GM12878 (cell line): ENCODE results near the gene ANK3. TPM values are rescaled to one million over a fixed set of nuclear protein-coding genes. Genes with fewer than 3 reads are reported as not detected.

ENCODE experiments used
- ATAC-seq: fragments of 200-7000 bp; cut with Tn5 transposase; 3 replicates; pipeline ENCODE4 v1.9.1; 2020; ENCODE audit warnings: mild to moderate bottlenecking, moderate library complexity
- BruUV-seq: library from RNA; stranded (reverse); fragments of 400-500 nt; replicated peaks from 2 replicates; lab custom pipeline; 2021; lab: Mats Ljungman, UMichigan
- CTCF ChIA-PET: fragments of 300-600 bp; sonication (Branson Sonifier 250); formaldehyde crosslinking; extraction: SDS; loops from one replicate; lab custom pipeline; 2021; ENCODE audit warnings: inconsistent platforms; lab: Yijun Ruan, JAX
- POLR2A ChIA-PET: fragments of 350-600 bp; formaldehyde crosslinking; extraction: SDS; loops from one replicate; lab custom pipeline; 2021; ENCODE audit warnings: inconsistent platforms; lab: Charles Lee
- RAD21 ChIA-PET: fragments of 300-600 bp; sonication (Branson Sonifier 250); formaldehyde crosslinking; loops from one replicate; lab custom pipeline; 2023; ENCODE audit warnings: antibody characterized with exemption; ENCODE audit not compliant: unreplicated experiment; lab: Charles Lee
- SMC1A ChIA-PET: fragments of 300-600 bp; sonication (Branson Sonifier 250); formaldehyde crosslinking; loops from one replicate; lab custom pipeline; 2023; ENCODE audit not compliant: unreplicated experiment, uncharacterized antibody; lab: Charles Lee
- DNase-seq: peaks from one replicate; pipeline ENCODE4 v3.0.0-alpha.2; 2011; ENCODE audit warnings: low read depth, low spot score
- FAIRE-seq: peaks from 3 replicates; lab custom pipeline; 2011; peaks lifted over from hg19 to GRCh38; lab: Jason Lieb, UNC
- H2AFZ ChIP-seq: 2 replicates; pipeline ENCODE4 v1.6.0; 2011; ENCODE audit warnings: low read depth, low read length, control low read depth; ENCODE audit not compliant: control insufficient read depth
- H3K27ac ChIP-seq: 2 replicates; pipeline ENCODE4 v1.5.1; 2011; ENCODE audit warnings: control low read depth; ENCODE audit not compliant: control insufficient read depth, insufficient read depth
- H3K27me3 ChIP-seq, 2 experiments: replicated peaks in 1 of 2; 2 replicates each; pipeline versions ENCODE4 v1.6.0 to v1.6.1; 2011; ENCODE audit warnings: low read length in 1 of 2; ENCODE audit not compliant: control insufficient read depth in 2 of 2, insufficient read depth in 2 of 2
- H3K36me3 ChIP-seq, 2 experiments: 2 replicates each; pipeline ENCODE4 v1.5.1; 2011; ENCODE audit warnings: low read length in 1 of 2; ENCODE audit not compliant: control insufficient read depth in 2 of 2, insufficient read depth in 2 of 2
- H3K4me1 ChIP-seq: 2 replicates; pipeline ENCODE4 v1.6.1; 2011; ENCODE audit warnings: mild to moderate bottlenecking, low read length, moderate library complexity, mixed read lengths; ENCODE audit not compliant: control insufficient read depth, insufficient read depth
- H3K4me2 ChIP-seq: 2 replicates; pipeline ENCODE4 v1.6.0; 2011; ENCODE audit warnings: control low read depth; ENCODE audit not compliant: control insufficient read depth, insufficient read depth
- H3K4me3 ChIP-seq: fragments of 200-600 bp; sonication (generic); 2 replicates; pipeline ENCODE4 v1.5.1; 2016
- H3K79me2 ChIP-seq: 2 replicates; pipeline ENCODE4 v1.6.0; 2011; ENCODE audit warnings: low read length; ENCODE audit not compliant: control insufficient read depth, insufficient read depth
- H3K9ac ChIP-seq: 2 replicates; pipeline ENCODE4 v1.8.0; 2011; ENCODE audit warnings: low read length, control low read depth, mixed read lengths; ENCODE audit not compliant: control insufficient read depth, insufficient read depth
- H3K9me3 ChIP-seq: replicated peaks from 3 replicates; pipeline ENCODE4 v1.5.1; 2011; ENCODE audit warnings: mild to moderate bottlenecking, low read length; ENCODE audit not compliant: control insufficient read depth, insufficient read depth
- H4K20me1 ChIP-seq: 2 replicates; pipeline ENCODE4 v1.6.0; 2011; ENCODE audit not compliant: control insufficient read depth, insufficient read depth
- BCLAF1 ChIP-seq: fragments of 450-650 bp; IDR thresholded peaks from 2 replicates; pipeline ENCODE4 v1.6.1; 2017; ENCODE audit warnings: antibody characterized with exemption, mild to moderate bottlenecking, moderate library complexity
- CHD2 ChIP-seq: IDR thresholded peaks from 2 replicates; pipeline ENCODE4 v1.6.1; 2011; ENCODE audit warnings: low read depth, low read length, improper control_type of control experiment, borderline replicate concordance
- IRF3 ChIP-seq: fragments of 450-650 bp; IDR thresholded peaks from 2 replicates; pipeline ENCODE4 v1.6.1; 2014; ENCODE audit warnings: mild to moderate bottlenecking
- KDM1A ChIP-seq: fragments of 200-600 bp; sonication (generic); IDR thresholded peaks from 2 replicates; pipeline ENCODE4 v1.6.1; 2016; ENCODE audit warnings: borderline replicate concordance
- KLF5 ChIP-seq: fragments of 450-650 bp; IDR thresholded peaks from 2 replicates; pipeline ENCODE4 v1.6.1; 2014; ENCODE audit warnings: mild to moderate bottlenecking; ENCODE audit not compliant: partially characterized antibody
- NFIC ChIP-seq: IDR thresholded peaks from 2 replicates; pipeline ENCODE4 v1.6.1; 2012; ENCODE audit warnings: low read depth, mild to moderate bottlenecking, inconsistent platforms, low read length, moderate library complexity
- NR2C1 ChIP-seq: fragments of 450-650 bp; IDR thresholded peaks from 2 replicates; pipeline ENCODE4 v1.6.1; 2017; ENCODE audit warnings: antibody characterized with exemption, mild to moderate bottlenecking, moderate library complexity
- NRF1 ChIP-seq: conservative IDR thresholded peaks from 2 replicates; pipeline ENCODE4 v1.6.1; 2011; ENCODE audit warnings: mild to moderate bottlenecking, low read depth, low read length, improper control_type of control experiment
- RAD51 ChIP-seq: fragments of 450-650 bp; IDR thresholded peaks from 2 replicates; pipeline ENCODE4 v1.6.1; 2016; ENCODE audit warnings: moderate library complexity, mild to moderate bottlenecking, inconsistent platforms
- RELA ChIP-seq: fragments of 450-650 bp; IDR thresholded peaks from 2 replicates; pipeline ENCODE4 v1.8.0; 2014; ENCODE audit warnings: borderline replicate concordance; ENCODE audit not compliant: partially characterized antibody
- REST ChIP-seq: IDR thresholded peaks from 2 replicates; pipeline ENCODE4 v1.6.1; 2012; ENCODE audit warnings: mild to moderate bottlenecking, low read depth, low read length
- RFX5 ChIP-seq: IDR thresholded peaks from 2 replicates; pipeline ENCODE4 v1.6.1; 2011; ENCODE audit warnings: low read depth, low read length, improper control_type of control experiment
- SMARCA5 ChIP-seq: fragments of 450-650 bp; IDR thresholded peaks from 2 replicates; pipeline ENCODE4 v1.6.1; 2017; ENCODE audit warnings: mild to moderate bottlenecking
- STAT1 ChIP-seq: fragments of 450-650 bp; conservative IDR thresholded peaks from 2 replicates; pipeline ENCODE4 v1.6.1; 2014; ENCODE audit warnings: antibody characterized with exemption, mild to moderate bottlenecking
- STAT3 ChIP-seq: IDR thresholded peaks from 2 replicates; pipeline ENCODE4 v1.6.1; 2011; ENCODE audit warnings: low read depth, low read length, improper control_type of control experiment
- TCF7 ChIP-seq: IDR thresholded peaks from 2 replicates; pipeline ENCODE4 v1.6.1; 2014; ENCODE audit warnings: antibody characterized with exemption, borderline replicate concordance
- ZNF622 ChIP-seq: fragments of 450-650 bp; IDR thresholded peaks from 2 replicates; pipeline ENCODE4 v1.6.1; 2017; ENCODE audit warnings: mild to moderate bottlenecking, inconsistent platforms
- ZSCAN29 ChIP-seq: fragments of 450-650 bp; IDR thresholded peaks from 2 replicates; pipeline ENCODE4 v1.6.1; 2017; ENCODE audit warnings: mild to moderate bottlenecking, moderate library complexity
- WGBS: methylation state at CpG from one replicate; pipeline ENCODE4 v1.1.6; 2016; ENCODE audit warnings: low lambda C conversion rate; ENCODE audit not compliant: insufficient replicate concordance, insufficient coverage; ENCODE audit errors: missing lambda C conversion rate; 5-methylcytosine and 5-hydroxymethylcytosine counted together
- in situ Hi-C: fragments of 300-500 bp; cut with MboI; formaldehyde crosslinking; loops from 9 replicates; pipeline ENCODE4 v1.14.3; 2018; ENCODE audit warnings: mixed read lengths
- intact Hi-C: fragments of 100-400 bp; cut with micrococcal nuclease; formaldehyde crosslinking; loops from one replicate; pipeline ENCODE4 v1.14.2; 2022; ENCODE audit not compliant: unreplicated experiment
- polyA plus RNA-seq, 11 experiments: library from polyadenylated mRNA; depleted of rRNA in 4 of 11; unstranded in 6 of 11; stranded (reverse) in 5 of 11; fragments of >200 nt; fragmentation: Nextera tagmentation in 4 of 11; fragmentation: Illumina TruSeq in 1 of 11; extraction: Ambion mirVana in 4 of 11; extraction: Trizol in 1 of 11; gene quantifications; 1 replicate in 1 of 11; 2 replicates in 10 of 11; pipeline versions ENCODE4 v1.2.1 to v1.2.3, GENCODE V29; 2011 to 2016; ENCODE audit warnings: inconsistent platforms in 2 of 11, missing spikeins in 2 of 11, low read depth in 1 of 11
- total RNA-seq, 4 experiments: library from RNA; depleted of rRNA in 3 of 4; stranded (reverse); fragments of >200 nt in 3 of 4; fragmentation: Illumina TruSeq in 1 of 4; extraction: Trizol in 1 of 4; gene quantifications; 2 replicates each; pipeline versions ENCODE4 v1.2.1 to v1.2.3, GENCODE V29; 2013 to 2021

ANK3 gene
- total and polyA plus RNA-seq, 10 of the 15 experiments (the other 5 are each of a cell fraction or from before 2014, with no cell fraction given), result 0.06 to 0.82 (median 0.20) TPM; not detected in 2

GRCh38 chr10:60349426-60349825, 40.2 kb downstream of the ANK3 start:
- no peak overlapping the region for H3K27ac ChIP-seq
- ATAC-seq (no peak), FAIRE-seq (no peak)
- no peak overlapping the region for H3K4me3 ChIP-seq
- no peaks in the 10 kb centered on the region for H3K36me3 ChIP-seq
- no peak overlapping the region for H3K9ac ChIP-seq
- BruUV-seq, result no TSS peak
- WGBS, result 60% methylated on average over 2 of the region's 2 CpGs
- POLR2A ChIA-PET, result no interaction called here
- H3K79me2 ChIP-seq, result no peaks in the 10 kb centered on the region
- no peaks in the 10 kb centered on the region for H3K9me3 ChIP-seq
- SMC1A ChIA-PET, result interaction anchor here (0.9 to 4.6 kb wide), 4 partner anchors 10 to 227 kb away, joined by 3 to 18 read pairs (median 4); no protein-coding TSS in a partner anchor
- no peak for TF ChIP-seq KLF5
- no peak for TF ChIP-seq CHD2
- TF ChIP-seq BCLAF1, result no peak
- no peak for TF ChIP-seq RELA
- no peak for TF ChIP-seq RAD51
- TF ChIP-seq REST, result no peak
- no peak for TF ChIP-seq STAT1
- TF ChIP-seq ZSCAN29, result no peak
- no peak for TF ChIP-seq SMARCA5
- TF ChIP-seq NFIC, result no peak
- no peak for TF ChIP-seq KDM1A
- no peak for TF ChIP-seq ZNF622
- no peak for TF ChIP-seq STAT3
- TF ChIP-seq RFX5, result no peak
- no peak for TF ChIP-seq TCF7
- TF ChIP-seq NRF1, result no peak
- no peak for TF ChIP-seq NR2C1
- no peak for TF ChIP-seq IRF3
- TF ChIP-seq, all 136 proteins: peak for 0
- Histone ChIP-seq H4K20me1 (no peaks in the 10 kb centered on the region), H3K27me3 (no peaks in the 10 kb centered on the region), H3K4me1 (peaks cover 34% of the 10 kb centered on the region), H3K4me2 (no peak overlapping the region), H2AFZ (no peak overlapping the region)
- CTCF ChIA-PET, result interaction anchor here (0.6 to 7.0 kb wide), 7 partner anchors 9 to 275 kb away, joined by 3 to 47 read pairs (median 3); no protein-coding TSS in a partner anchor
- in situ Hi-C loops (no loop called here), intact Hi-C loops (no loop called here)
- RAD21 ChIA-PET, result interaction anchor here (0.7 kb wide), 2 partner anchors 44 to 111 kb away, joined by 3 read pairs; no protein-coding TSS in a partner anchor
- DNase-seq, result no peak
